SK-N-SH (cell line): Measurements from ENCODE around the gene PLPP2.

Experiments used
- CTCF ChIP-seq: fragments of 200-600 bp; sonication (generic); IDR thresholded peaks from 2 replicates; pipeline ENCODE4 v1.6.1; 2017; ENCODE audit warnings: antibody characterized with exemption, mild to moderate bottlenecking, moderate library complexity
- GATA2 ChIP-seq: sonication (generic); formaldehyde crosslinking; IDR thresholded peaks from 2 replicates; pipeline ENCODE4 v1.5.0; 2020; ENCODE audit warnings: mild to moderate bottlenecking, missing genetic modification reagents
- REST ChIP-seq: IDR thresholded peaks from 2 replicates; pipeline ENCODE4 v1.6.1; 2012; ENCODE audit warnings: mild to moderate bottlenecking, low read depth, low read length, moderate library complexity

GRCh38 chr19:340620-341385 lies 49.6 kb upstream of the PLPP2 start:
- no peak for TF ChIP-seq REST
- no peak for TF ChIP-seq CTCF
- no peak for TF ChIP-seq GATA2
